Right lobe of liver (tissue), 6 donors: ENCODE measurements around the gene FRMPD2. TPM values are rescaled to one million over a fixed set of nuclear protein-coding genes. Genes with fewer than 3 reads are reported as not detected.

ENCODE experiments used
- ATAC-seq, 4 donors: fragments of 200-7000 bp; cut with Tn5 transposase; one replicate each; pipeline ENCODE4 v1.9.1; 2020; ENCODE audit warnings: mild to moderate bottlenecking in 4 of 4, moderate library complexity in 4 of 4
- DNase-seq, 3 donors: peaks; one replicate each; pipeline ENCODE4 v3.0.0-alpha.2; 2020
- H3K27ac ChIP-seq, 3 donors: fragments of 200-600 bp; one replicate each; pipeline ENCODE4 v1.8.0; 2022
- H3K27me3 ChIP-seq, 2 donors: fragments of 200-600 bp; one replicate each; pipeline ENCODE4 v1.8.0; 2022
- H3K36me3 ChIP-seq, 4 donors: fragments of 200-600 bp; sonication (generic) in 1 of 4; one replicate each; pipeline versions ENCODE4 v1.5.1 to v1.8.0; 2017 to 2022; ENCODE audit warnings: control low read depth in 1 of 4
- H3K4me1 ChIP-seq, 4 donors: fragments of 200-600 bp; sonication (generic) in 1 of 4; one replicate each; pipeline versions ENCODE4 v1.5.1 to v1.8.0; 2017 to 2022; ENCODE audit warnings: control low read depth in 1 of 4
- H3K4me3 ChIP-seq, 3 donors: fragments of 200-600 bp; one replicate each; pipeline ENCODE4 v1.8.0; 2022
- H3K9me3 ChIP-seq, 4 donors: fragments of 200-600 bp; sonication (generic) in 1 of 4; one replicate each; pipeline versions ENCODE4 v1.5.1 to v1.8.0; 2017 to 2022; ENCODE audit warnings: control low read depth in 1 of 4
- CTCF ChIP-seq, 4 donors: fragments of 200-600 bp in 3 of 4; fragments of 450-650 bp in 1 of 4; IDR thresholded peaks; one replicate each; pipeline versions ENCODE4 v1.5.1 to v1.8.0; 2016 to 2022; ENCODE audit warnings: antibody characterized with exemption in 4 of 4, mild to moderate bottlenecking in 2 of 4
- POLR2A ChIP-seq: fragments of 450-650 bp; IDR thresholded peaks from one replicate; pipeline ENCODE4 v1.6.1; 2017; ENCODE audit warnings: antibody characterized with exemption, mild to moderate bottlenecking
- WGBS: methylation state at CpG from one replicate; pipeline ENCODE4 v1.1.6; 2018; ENCODE audit warnings: low coverage, low lambda C conversion rate; ENCODE audit not compliant: insufficient coverage; ENCODE audit errors: missing lambda C conversion rate; 5-methylcytosine and 5-hydroxymethylcytosine counted together
- intact Hi-C, 2 donors: fragments of 100-400 bp; cut with DNase I; formaldehyde crosslinking; loops; one replicate each; pipeline versions ENCODE4 v1.11.2 to v1.14.1; 2022
- total RNA-seq, 6 experiments: library from RNA; depleted of rRNA in 2 of 6; stranded (reverse); fragments of >200 nt in 2 of 6; fragmentation: NEBNext Ultra II Directional in 3 of 6; extraction: Animal tissue kit (Norgen Biotek cat#: 25700) in 3 of 6; gene quantifications; one replicate each; pipeline versions ENCODE4 v1.1.0 to v1.2.4, GENCODE V29; 2016 to 2023
- donor health status: DM: no; HTN: yes; CAD: no.
- donor health status: DM: no; HTN: no; CAD: no.
- donor health status: DM: no; HTN: no; CAD: no.
- donor health status: DM: no; HTN: yes; CAD: no.
- donor health status: DM: no; HTN: yes; CAD: no.

The FRMPD2 gene
- total RNA-seq, 6 experiments from 2014 or later = not detected

DNA sequence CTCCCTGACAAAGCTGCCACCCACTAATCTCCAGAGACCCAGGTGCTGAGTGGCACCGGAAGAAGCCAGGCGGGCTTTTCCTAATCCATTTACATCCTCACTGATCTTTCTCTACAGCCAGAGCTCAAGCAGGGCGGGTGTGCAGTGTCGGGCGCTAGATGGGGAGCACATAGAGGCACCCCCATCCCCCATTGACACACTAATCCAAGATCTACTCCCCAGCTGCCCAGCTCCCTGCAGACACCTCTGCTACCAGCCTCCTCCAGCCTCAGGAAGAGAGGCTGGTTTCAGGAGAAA lies 22.2 kb downstream of the FRMPD2 start:
- Histone ChIP-seq H3K36me3 (no peaks in the 10 kb centered on the region), H3K9me3 (no peaks in the 10 kb centered on the region), H3K27me3 (no peaks in the 10 kb centered on the region), H3K4me3 (no peak overlapping the region), H3K4me1 (no peaks in the 10 kb centered on the region), H3K27ac (no peak overlapping the region)
- ATAC-seq = no peak
- no peak for TF ChIP-seq CTCF (IDR thresholded peaks at IDR 0.05)
- no peak for TF ChIP-seq POLR2A
- intact Hi-C loops = no loop called here
- WGBS = 80% methylated on average over 2 of the region's 5 CpGs
- DNase-seq = no peak

- WGBS = 57% methylated on average over 4 of the region's 13 CpGs
- H3K27ac ChIP-seq = no peak overlapping the region
- intact Hi-C loops = no loop called here
- H3K27me3 ChIP-seq = no peaks in the 10 kb centered on the region
- TF ChIP-seq POLR2A = no peak
- TF ChIP-seq CTCF (IDR thresholded peaks at IDR 0.05) = no peak
- H3K4me3 ChIP-seq = no peak overlapping the region
- H3K36me3 ChIP-seq = no peaks in the 10 kb centered on the region
- DNase-seq = no peak
- no peak for ATAC-seq
- H3K4me1 ChIP-seq = no peaks in the 10 kb centered on the region
- no peaks in the 10 kb centered on the region for H3K9me3 ChIP-seq
Measured at GRCh38 chr10:48251525-48252353, 22.8 kb downstream of the FRMPD2 start.

DNA sequence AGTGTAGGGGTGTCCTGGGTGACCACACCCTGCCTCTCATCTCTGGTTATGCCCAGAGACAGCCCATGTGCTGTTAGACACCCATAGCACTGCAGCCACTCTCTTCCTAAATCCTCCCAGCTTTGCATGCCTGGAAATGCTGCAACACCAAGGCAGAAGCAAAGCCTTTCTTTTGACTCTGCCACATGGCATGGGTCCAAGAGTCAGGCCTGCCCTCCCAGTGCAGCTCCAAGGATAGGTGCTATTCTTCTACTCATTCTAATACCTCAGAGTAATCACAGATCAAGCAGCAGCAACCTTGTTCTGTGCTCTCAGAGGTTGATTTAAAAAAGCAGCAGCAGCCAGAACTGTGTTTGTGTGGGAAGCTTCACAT lies 23.4 kb downstream of the FRMPD2 start:
- Histone ChIP-seq H3K9me3 (no peaks in the 10 kb centered on the region), H3K27ac (no peak overlapping the region), H3K27me3 (no peaks in the 10 kb centered on the region), H3K36me3 (no peaks in the 10 kb centered on the region), H3K4me1 (no peaks in the 10 kb centered on the region), H3K4me3 (no peak overlapping the region)
- ATAC-seq (no peak), DNase-seq (no peak)
- TF ChIP-seq POLR2A (no peak), CTCF (IDR thresholded peaks at IDR 0.05) (no peak)
- intact Hi-C loops = no loop called here

- Histone ChIP-seq H3K27me3 (no peaks in the 10 kb centered on the region), H3K9me3 (no peaks in the 10 kb centered on the region), H3K4me1 (no peaks in the 10 kb centered on the region), H3K27ac (no peak overlapping the region), H3K36me3 (no peaks in the 10 kb centered on the region), H3K4me3 (no peak overlapping the region)
- intact Hi-C loops = no loop called here
- WGBS = 100% methylated on average over 1 of the region's 8 CpGs
- TF ChIP-seq CTCF (IDR thresholded peaks at IDR 0.05) = no peak
- no peak for TF ChIP-seq POLR2A
- no peak for DNase-seq
- ATAC-seq = no peak
Measured at GRCh38 chr10:48249763-48250351, 24.6 kb downstream of the FRMPD2 start.
